ENCODE results near the gene TRAIP. TPM values are rescaled to one million over a fixed set of nuclear protein-coding genes. Genes with fewer than 3 reads are reported as not detected.

Gene TRAIP
- total and polyA plus RNA-seq, 2 experiments from 2014 or later: 2.5 to 6.6 TPM

- Histone ChIP-seq H2AFZ (no peak overlapping the region), H3K27me3 (no peaks in the 10 kb centered on the region), H3K79me2 (no peaks in the 10 kb centered on the region), H3K27ac (no peak overlapping the region), H3K4me3 (no peak overlapping the region), H3K9me3 (ENCODE audit: low read depth) (no peaks in the 10 kb centered on the region), H3K4me2 (peak overlapping the region; percentile 67), H4K20me1 (ENCODE audit: insufficient read depth, poor library complexity, severe bottlenecking) (no peaks in the 10 kb centered on the region), H3K9me2 (replicated peaks; ENCODE audit: insufficient read depth) (no peaks in the 10 kb centered on the region), H3K36me3 (replicated peaks; ENCODE audit: insufficient read depth, low read depth) (no peaks in the 10 kb centered on the region), H3K4me1 (ENCODE audit: insufficient read depth) (peaks cover 36% of the 10 kb centered on the region)
- TF ChIP-seq EZH2 (IDR thresholded peaks at IDR 0.05; ENCODE audit: borderline replicate concordance): no peak
- no peak for TF ChIP-seq EZH2phosphoT487 (IDR thresholded peaks at IDR 0.05; ENCODE audit: low read depth, severe bottlenecking, unreplicated experiment)
- no peak for TF ChIP-seq CTCF (IDR thresholded peaks at IDR 0.05; ENCODE audit: poor library complexity)
- no peak for DNase-seq (ENCODE audit: low spot score)
- WGBS (ENCODE audit: low lambda C conversion rate, missing lambda C conversion rate): 95% methylated on average over 44 of the region's 44 CpGs
Observed at GRCh38 chr3:49902511-49903345, 46.4 kb upstream of the TRAIP start.

GRCh38 chr3:49901366-49902339 is 45.3 kb upstream of the TRAIP start:
- Histone ChIP-seq H3K4me2 (peak overlapping the region; percentile 45), H3K9me3 (ENCODE audit: low read depth) (no peaks in the 10 kb centered on the region), H3K4me1 (ENCODE audit: insufficient read depth) (peaks cover 33% of the 10 kb centered on the region), H3K9me2 (replicated peaks; ENCODE audit: insufficient read depth) (no peaks in the 10 kb centered on the region), H3K27me3 (no peaks in the 10 kb centered on the region), H2AFZ (no peak overlapping the region), H3K27ac (peak overlapping the region; percentile 87), H4K20me1 (ENCODE audit: insufficient read depth, poor library complexity, severe bottlenecking) (no peaks in the 10 kb centered on the region), H3K79me2 (no peaks in the 10 kb centered on the region), H3K36me3 (replicated peaks; ENCODE audit: insufficient read depth, low read depth) (no peaks in the 10 kb centered on the region), H3K4me3 (no peak overlapping the region)
- WGBS (ENCODE audit: low lambda C conversion rate, missing lambda C conversion rate): 65% methylated on average over 11 of the region's 11 CpGs
- TF ChIP-seq EZH2 (IDR thresholded peaks at IDR 0.05; ENCODE audit: borderline replicate concordance): no peak
- no peak for TF ChIP-seq CTCF (IDR thresholded peaks at IDR 0.05; ENCODE audit: poor library complexity)
- DNase-seq (ENCODE audit: low spot score): no peak

GRCh38 chr3:49900491-49901153 is 44.3 kb upstream of the TRAIP start:
- Histone ChIP-seq H3K79me2 (no peaks in the 10 kb centered on the region), H3K4me2 (peak overlapping the region; percentile 45), H3K4me3 (no peak overlapping the region)

More at GRCh38 chr3:49900491-49901153, 44.3 kb upstream of the TRAIP start:
- Histone ChIP-seq H2AFZ (no peak overlapping the region), H3K27ac (peak overlapping the region; percentile 87), H3K27me3 (no peaks in the 10 kb centered on the region), H3K36me3 (replicated peaks; ENCODE audit: insufficient read depth, low read depth) (no peaks in the 10 kb centered on the region), H3K9me3 (ENCODE audit: low read depth) (no peaks in the 10 kb centered on the region), H3K9me2 (replicated peaks; ENCODE audit: insufficient read depth) (no peaks in the 10 kb centered on the region), H4K20me1 (ENCODE audit: insufficient read depth, poor library complexity, severe bottlenecking) (no peaks in the 10 kb centered on the region), H3K4me1 (ENCODE audit: insufficient read depth) (peaks cover 23% of the 10 kb centered on the region)
- TF ChIP-seq EZH2phosphoT487 (IDR thresholded peaks at IDR 0.05; ENCODE audit: low read depth, severe bottlenecking, unreplicated experiment): no peak
- TF ChIP-seq EZH2 (IDR thresholded peaks at IDR 0.05; ENCODE audit: borderline replicate concordance): no peak
- no peak for TF ChIP-seq CTCF (IDR thresholded peaks at IDR 0.05; ENCODE audit: poor library complexity)
- peak; percentile 73 for DNase-seq (ENCODE audit: low spot score)
- WGBS (ENCODE audit: low lambda C conversion rate, missing lambda C conversion rate): 67% methylated on average over 8 of the region's 8 CpGs
